ENCODE data around the gene SMAD6.
"Not testable (repeated sequence)": the region's sequence is repeated elsewhere in the genome, so short reads cannot be mapped to it uniquely, and the experiment has no call there.

SMAD6 gene

DNA sequence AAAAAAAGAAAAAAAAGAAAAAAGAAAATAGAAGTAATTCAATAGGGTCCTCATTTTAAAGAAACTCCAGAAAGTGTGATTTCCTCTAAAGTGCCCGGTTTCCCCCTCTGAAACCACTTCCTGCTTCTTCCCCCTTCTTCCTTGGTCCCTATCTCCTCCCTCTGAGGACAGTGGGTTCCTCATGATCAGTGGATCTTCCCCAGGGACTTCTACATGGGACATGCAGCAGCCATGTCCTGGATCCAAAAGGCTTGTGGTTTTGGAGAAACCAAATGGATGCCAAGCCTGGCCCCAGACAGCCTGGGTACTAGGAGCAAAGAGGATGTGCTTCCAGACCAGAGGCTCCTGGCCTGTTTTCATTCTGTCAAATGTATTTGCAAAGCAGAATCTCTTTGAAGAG is 26.6 kb upstream of the SMAD6 start:
- DNase-seq (ENCODE audit: low read depth): no peak

- DNase-seq (ENCODE audit: low read depth): no peak
Observed at GRCh38 chr15:66677336-66677735, 24.7 kb upstream of the SMAD6 start.

DNA sequence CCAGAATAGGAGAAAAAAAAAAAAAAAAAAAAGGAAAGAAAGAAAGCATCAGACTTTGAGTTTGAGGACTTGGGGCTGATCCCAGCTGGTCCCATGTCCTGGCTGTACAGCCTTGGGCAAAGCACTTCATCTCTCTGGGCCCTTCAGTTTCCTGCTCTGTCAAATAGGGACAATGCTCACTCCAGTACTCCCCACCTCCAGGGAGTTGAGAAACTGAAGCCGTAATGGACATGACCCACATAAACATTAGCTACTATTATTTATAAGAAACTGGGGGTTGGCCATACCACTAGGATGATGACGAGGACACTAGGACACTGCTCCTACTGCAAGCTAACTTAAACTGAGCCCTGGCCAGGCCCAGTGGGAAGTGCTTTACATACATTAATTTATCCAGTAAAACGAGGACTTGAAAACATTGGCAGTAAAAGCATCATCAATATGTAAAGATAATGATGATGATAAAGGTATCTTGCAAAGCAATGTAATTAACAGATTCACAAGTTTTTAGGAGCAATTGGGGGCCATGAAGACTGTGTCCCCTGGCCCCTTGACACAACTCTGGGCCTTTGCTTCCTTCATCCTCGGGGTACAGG is 22.9 kb upstream of the SMAD6 start:
- DNase-seq (ENCODE audit: low read depth): no peak

- no peak for DNase-seq (ENCODE audit: low read depth)
Observed at GRCh38 chr15:66679657-66680108, 22.4 kb upstream of the SMAD6 start.

DNA sequence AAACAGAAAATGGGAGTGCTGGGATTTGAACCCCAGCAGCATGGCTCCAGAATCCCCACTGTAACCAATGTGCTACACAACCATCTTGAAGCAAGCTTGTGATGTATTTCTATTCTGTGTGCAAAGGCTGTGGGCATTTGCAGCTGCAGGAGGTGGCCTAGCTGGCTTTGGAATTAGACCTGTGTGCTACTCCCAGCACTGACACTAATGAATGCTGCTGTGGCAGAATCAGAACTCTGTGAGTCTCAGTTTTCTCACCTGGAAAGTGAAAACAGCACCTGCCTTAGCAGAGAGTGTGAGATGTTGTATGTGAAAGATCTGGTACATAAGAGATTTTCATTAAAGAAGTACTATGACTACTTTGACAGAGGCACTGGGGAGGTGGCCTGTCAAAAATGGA is 21.5 kb upstream of the SMAD6 start:
- DNase-seq (ENCODE audit: low read depth): no peak

DNA sequence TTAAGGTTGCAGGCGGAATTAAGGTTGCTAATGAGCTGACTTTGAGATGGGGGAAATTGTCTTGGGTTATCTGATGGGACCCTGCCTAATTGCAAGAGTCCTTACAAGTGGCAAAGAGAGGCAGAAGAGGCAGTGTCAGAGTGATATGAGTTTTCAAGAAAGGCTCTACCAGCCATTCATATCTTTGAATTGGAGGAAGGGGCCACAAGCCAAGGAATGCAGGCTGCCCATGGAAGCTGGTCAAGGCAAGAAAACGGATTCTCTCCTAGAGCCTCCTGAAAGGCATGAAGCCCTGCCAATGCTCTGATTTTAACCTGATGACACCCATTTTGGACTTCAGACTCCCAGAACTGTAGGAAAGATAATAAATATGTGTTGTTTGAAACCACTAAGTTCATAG is 20.6 kb upstream of the SMAD6 start:
- DNase-seq (ENCODE audit: low read depth): no peak

DNA sequence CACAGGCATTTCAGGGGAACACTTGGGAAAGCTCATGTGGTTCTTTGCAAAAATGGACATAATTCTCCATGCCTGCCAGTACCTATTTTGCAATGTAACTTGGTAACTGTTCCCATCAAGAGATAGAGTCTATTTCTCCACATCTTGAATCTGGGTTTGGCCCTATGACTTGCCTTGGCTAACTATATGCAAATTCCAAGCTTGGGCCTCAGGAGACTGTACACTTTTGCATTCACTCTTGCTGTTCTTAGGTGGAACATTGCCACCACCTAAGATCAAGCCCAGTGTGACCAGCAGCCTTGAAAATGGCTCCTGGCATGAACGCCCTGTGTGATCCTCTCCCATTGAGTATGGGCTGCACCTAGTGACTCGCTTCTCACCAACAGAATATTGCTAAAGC is 19.8 kb upstream of the SMAD6 start:
- DNase-seq (ENCODE audit: low read depth): no peak

- DNase-seq (ENCODE audit: low read depth): no peak
Observed at GRCh38 chr15:66682865-66683264, 19.2 kb upstream of the SMAD6 start.

- no peak for DNase-seq (ENCODE audit: low read depth)
Observed at GRCh38 chr15:66684136-66684681, 17.8 kb upstream of the SMAD6 start.

DNA sequence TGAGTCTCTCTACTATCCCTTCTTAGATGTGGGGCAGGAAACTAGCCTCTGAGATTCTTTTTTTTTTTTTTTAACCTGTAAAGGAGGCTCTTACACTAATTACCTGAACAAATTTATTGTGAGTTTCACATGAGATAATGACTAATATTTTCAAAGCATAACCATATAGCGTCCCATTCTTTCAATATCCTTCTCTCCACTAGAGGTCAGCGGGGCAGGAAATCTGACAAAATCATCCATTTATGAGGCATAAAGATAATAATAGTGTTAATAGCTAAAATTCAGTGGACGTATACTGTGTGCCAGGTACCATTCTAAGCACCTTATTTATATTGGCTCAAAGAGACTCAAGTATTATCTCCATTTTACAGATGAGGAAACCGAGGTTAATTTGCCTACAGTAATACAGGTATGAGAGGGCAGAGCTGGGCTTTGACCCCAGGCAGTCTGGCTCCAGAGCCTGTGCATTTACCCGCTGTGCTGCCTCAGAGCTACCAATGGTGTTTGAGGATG is 16.3 kb upstream of the SMAD6 start:
- no peak for DNase-seq (ENCODE audit: low read depth)

DNA sequence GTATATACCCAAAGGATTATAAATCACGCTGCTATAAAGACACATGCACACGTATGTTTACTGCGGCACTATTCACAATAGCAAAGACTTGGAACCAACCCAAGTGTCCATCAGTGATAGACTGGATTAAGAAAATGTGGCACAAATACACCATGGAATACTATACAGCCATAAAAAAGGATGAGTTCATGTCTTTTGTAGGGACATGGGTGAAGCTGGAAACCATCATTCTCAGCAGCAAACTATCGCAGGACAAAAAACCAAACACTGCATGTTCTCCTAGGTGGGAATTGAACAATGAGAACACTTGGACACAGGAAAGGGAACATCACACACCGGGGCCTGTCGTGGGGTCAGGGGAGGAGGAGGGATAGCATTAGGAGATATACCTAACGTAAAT is 11.1 kb upstream of the SMAD6 start:
- DNase-seq (ENCODE audit: low read depth): not testable (repeated sequence)

DNA sequence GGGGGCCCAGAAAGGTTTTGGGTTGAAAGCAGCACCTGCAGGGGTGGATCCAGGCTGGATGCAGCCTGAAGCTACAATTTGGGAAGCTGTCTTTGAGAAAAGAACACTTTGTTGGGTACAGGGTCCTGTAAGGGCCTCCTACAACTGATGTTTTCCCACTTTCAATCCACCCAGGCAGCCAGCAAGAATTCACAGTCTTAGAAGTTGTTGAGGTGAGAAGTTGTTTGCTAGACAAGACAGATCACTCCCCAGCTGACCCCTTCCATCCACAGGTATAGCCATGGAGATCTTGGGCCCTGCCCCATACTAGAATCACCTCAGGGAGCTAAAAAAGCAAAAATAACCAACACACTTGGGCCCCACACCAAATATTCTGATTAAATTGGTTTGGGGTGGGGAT is 10.3 kb upstream of the SMAD6 start:
- no peak for DNase-seq (ENCODE audit: low read depth)

DNA sequence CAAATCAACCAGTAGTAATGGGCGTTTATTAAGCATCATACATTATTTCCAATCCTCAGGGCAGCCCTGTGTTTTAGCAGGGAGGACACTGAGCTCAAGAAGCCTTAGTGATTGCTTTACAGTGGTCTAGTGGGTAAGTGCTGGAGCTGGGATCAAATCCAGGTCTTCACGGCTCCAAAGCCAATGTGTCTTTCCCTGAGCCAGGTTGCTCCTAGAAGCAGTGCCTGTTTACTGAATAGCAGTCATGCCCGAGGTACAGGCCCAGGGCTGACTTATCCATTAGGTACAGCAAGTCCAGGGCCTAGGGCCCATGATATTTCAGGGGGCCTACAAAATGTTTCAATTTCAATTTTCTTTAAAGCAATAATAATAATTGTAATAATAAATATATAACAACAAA is 9.6 kb upstream of the SMAD6 start:
- DNase-seq (ENCODE audit: low read depth): no peak

GRCh38 chr15:66692808-66693596 is 9.0 kb upstream of the SMAD6 start:
- no peak for DNase-seq (ENCODE audit: low read depth)

DNA sequence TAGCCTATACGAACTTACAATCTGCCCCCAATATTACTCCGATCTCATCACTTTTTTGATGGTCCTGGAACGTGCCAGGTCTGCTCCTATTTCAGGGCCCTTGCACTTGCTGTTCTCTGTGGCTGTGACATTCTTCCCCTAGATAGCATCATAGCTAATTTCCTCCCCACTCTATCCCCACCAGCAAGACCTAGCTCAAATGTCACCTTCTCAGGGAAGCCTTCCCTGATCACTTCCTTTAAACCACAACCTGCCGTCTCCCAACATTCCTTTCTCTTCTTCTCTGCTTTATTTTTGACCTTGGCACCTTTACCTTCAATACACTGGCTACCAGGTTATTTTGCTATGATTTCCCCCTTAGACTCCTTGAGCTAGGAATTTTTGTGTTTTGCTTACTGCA is 5.3 kb upstream of the SMAD6 start:
- DNase-seq (ENCODE audit: low read depth): no peak

DNA sequence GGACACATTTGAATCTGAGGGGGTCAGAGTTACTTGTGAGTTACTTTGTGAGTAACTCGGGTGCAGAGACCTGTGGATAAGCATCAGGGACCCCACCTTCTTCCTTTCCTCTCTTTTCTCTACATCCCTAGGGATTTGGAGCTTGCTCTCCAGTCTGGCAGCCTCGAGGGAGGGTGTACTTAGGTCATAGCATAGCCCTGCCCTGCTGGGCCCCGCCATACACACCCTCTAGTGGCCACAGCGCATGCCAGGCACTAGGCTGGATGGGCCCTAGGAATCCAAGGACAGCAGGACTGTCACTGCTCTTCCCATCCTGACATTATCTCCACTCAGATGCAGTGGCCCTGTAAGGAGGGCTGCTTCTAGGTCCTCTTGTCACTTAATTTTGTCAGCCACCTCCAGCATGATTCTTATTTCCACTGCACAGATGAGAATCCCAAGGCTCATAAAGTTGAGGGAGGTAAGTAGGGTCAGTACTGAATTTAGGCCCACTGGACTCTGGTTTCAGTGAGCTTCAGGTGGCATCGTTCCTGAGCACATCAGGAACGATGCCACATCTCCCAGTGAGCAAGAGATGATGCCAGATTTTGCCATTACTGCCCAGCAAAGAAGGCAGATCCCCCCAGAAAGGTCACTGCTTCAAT is 3.6 kb upstream of the SMAD6 start:
- no peak for DNase-seq (ENCODE audit: low read depth)

- DNase-seq (ENCODE audit: low read depth): no peak
Observed at GRCh38 chr15:66698971-66699370, 3.1 kb upstream of the SMAD6 start.

DNA sequence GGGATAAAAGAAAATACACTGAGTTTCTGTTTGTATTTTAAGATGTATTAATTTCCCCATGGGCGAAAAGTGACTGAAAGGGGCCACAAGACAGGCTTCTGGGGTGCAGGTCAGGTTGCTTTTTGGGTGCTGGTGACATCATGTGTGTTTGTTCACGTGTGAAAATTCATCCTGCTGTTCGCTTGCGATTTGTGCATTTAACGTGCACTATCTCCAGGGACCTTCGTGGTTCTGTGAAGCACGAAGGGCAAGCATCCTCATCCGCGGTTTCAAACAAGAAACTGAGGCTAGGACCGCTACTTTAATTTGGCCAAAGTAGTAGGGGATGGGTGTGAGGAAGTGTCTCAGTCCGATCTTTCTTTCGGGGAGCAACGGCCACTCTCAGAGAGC is 1.6 kb upstream of the SMAD6 start:
- DNase-seq (ENCODE audit: low read depth): no peak

- DNase-seq (ENCODE audit: low read depth): no peak
Observed at GRCh38 chr15:66700802-66701421, 1.1 kb upstream of the SMAD6 start.

DNA sequence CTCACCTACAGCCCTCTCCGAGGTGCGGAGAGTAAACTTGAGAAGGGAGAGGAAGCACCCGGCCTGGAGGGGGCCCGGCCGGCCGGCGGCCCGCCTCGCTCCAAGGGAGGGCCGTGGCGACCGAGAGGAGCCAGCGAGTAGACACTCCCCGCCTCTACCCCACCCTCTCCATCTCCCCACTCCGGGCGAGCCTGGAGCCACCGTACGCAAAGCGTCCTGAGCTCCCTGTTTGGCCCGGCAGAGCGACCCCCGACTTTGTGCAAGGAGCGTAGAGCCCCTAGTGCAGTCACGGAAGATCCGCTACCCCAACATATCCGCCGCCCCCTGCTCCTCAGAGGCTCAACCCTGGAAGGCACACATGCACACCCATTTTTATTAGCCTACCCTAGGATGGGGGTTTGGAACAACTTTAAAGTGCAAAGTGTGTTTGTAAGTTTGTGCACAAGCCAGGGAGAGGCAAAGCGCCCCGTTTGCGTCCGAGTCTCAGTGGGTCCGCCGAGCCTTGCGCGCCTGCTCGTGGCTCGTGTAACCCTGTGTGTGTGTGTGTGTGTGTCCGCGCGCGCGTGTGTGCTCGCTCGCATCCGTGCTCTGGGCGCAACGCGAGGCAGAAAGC is 508 bp upstream of the SMAD6 start:
- DNase-seq (ENCODE audit: low read depth): no peak

GRCh38 chr15:66702787-66703539 is 927 bp downstream of the SMAD6 start:
- no peak for DNase-seq (ENCODE audit: low read depth)

Measured in non-pigmented ciliary epithelial cell (primary cell).